Natural killer cell (primary cell): ENCODE measurements around the gene BCAS3. TPM values are rescaled to one million over a fixed set of nuclear protein-coding genes. Genes with fewer than 3 reads are reported as not detected.
A peak's percentile ranks its signal among the peaks of the same experiment; 100 is the strongest.
"Not testable (repeated sequence)": the region's sequence is repeated elsewhere in the genome, so short reads cannot be mapped to it uniquely, and the experiment has no call there.

Experiments used
- ATAC-seq, 3 donors: fragments of 150-1000 bp in 2 of 3; fragments of 200-7000 bp in 1 of 3; cut with Tn5 transposase; 1 replicate in 1 of 3; 2 replicates in 2 of 3; pipeline ENCODE4 v1.10.0; 2021; ENCODE audit warnings: mild to moderate bottlenecking in 2 of 3, moderate library complexity in 2 of 3
- DNase-seq, 2 donors: peaks; one replicate each; pipeline versions ENCODE4 v3.0.0 to v3.0.0-alpha.2; 2013 to 2021; ENCODE audit warnings: mixed read lengths in 1 of 2
- H3K27ac ChIP-seq: one replicate; pipeline ENCODE4 v1.5.1; 2013; ENCODE audit warnings: mild to moderate bottlenecking, low read length
- H3K27me3 ChIP-seq: one replicate; pipeline ENCODE4 v1.6.1; 2013; ENCODE audit warnings: low read length; ENCODE audit not compliant: control insufficient read depth, insufficient read depth
- H3K36me3 ChIP-seq: one replicate; pipeline ENCODE4 v1.6.1; 2013; ENCODE audit warnings: low read length; ENCODE audit not compliant: control insufficient read depth, insufficient read depth
- H3K4me1 ChIP-seq: one replicate; pipeline ENCODE4 v1.6.1; 2013; ENCODE audit warnings: low read length; ENCODE audit not compliant: control insufficient read depth, insufficient read depth
- H3K4me3 ChIP-seq: one replicate; pipeline ENCODE4 v1.5.1; 2013; ENCODE audit warnings: low read length
- H3K9me3 ChIP-seq: one replicate; pipeline ENCODE4 v1.6.1; 2013; ENCODE audit warnings: low read length; ENCODE audit not compliant: control insufficient read depth, insufficient read depth
- H3K27ac Mint-ChIP-seq, 2 donors: one replicate each; pipeline ENCODE4 v1.8.0; 2022; ENCODE audit warnings: mild to moderate bottlenecking in 2 of 2, mixed read lengths in 2 of 2, moderate library complexity in 1 of 2
- H3K27me3 Mint-ChIP-seq, 2 donors: one replicate each; pipeline ENCODE4 v1.8.0; 2022; ENCODE audit warnings: low read depth in 2 of 2, mixed read lengths in 2 of 2
- H3K36me3 Mint-ChIP-seq: one replicate; pipeline ENCODE4 v1.8.0; 2022; ENCODE audit warnings: mixed read lengths
- H3K4me1 Mint-ChIP-seq, 2 donors: one replicate each; pipeline ENCODE4 v1.8.0; 2022; ENCODE audit warnings: mixed read lengths in 2 of 2
- H3K4me3 Mint-ChIP-seq: one replicate; pipeline ENCODE4 v1.8.0; 2022; ENCODE audit warnings: mild to moderate bottlenecking, moderate library complexity, mixed read lengths
- H3K9me3 Mint-ChIP-seq, 2 donors: one replicate each; pipeline ENCODE4 v1.8.0; 2022; ENCODE audit warnings: mixed read lengths in 2 of 2
- WGBS: methylation state at CpG from one replicate; pipeline ENCODE4 v1.1.7; 2013; ENCODE audit warnings: missing lambda C conversion rate; ENCODE audit not compliant: insufficient coverage; 5-methylcytosine and 5-hydroxymethylcytosine counted together
- intact Hi-C: fragments of 100-400 bp; cut with micrococcal nuclease; formaldehyde crosslinking; loops from one replicate; pipeline ENCODE4 v1.14.2; 2022
- total RNA-seq, 4 donors: library from RNA; stranded (reverse); fragments of 120-200 nt in 1 of 4; gene quantifications; one replicate each; pipeline versions ENCODE4 v1.2.3 to v1.2.4, GENCODE V29; 2013 to 2022
- TF ChIP-seq, protein P1 (sequence below): fragments of 200-600 bp; IDR thresholded peaks from one replicate; pipeline ENCODE4 v1.8.0; 2022; ENCODE audit warnings: antibody characterized with exemption

Gene BCAS3
- total RNA-seq, 3 donors from 2014 or later (not counting 1 experiment from before 2014, with no cell fraction given) = 60.5 to 87.8 (median 72.0) TPM

DNA sequence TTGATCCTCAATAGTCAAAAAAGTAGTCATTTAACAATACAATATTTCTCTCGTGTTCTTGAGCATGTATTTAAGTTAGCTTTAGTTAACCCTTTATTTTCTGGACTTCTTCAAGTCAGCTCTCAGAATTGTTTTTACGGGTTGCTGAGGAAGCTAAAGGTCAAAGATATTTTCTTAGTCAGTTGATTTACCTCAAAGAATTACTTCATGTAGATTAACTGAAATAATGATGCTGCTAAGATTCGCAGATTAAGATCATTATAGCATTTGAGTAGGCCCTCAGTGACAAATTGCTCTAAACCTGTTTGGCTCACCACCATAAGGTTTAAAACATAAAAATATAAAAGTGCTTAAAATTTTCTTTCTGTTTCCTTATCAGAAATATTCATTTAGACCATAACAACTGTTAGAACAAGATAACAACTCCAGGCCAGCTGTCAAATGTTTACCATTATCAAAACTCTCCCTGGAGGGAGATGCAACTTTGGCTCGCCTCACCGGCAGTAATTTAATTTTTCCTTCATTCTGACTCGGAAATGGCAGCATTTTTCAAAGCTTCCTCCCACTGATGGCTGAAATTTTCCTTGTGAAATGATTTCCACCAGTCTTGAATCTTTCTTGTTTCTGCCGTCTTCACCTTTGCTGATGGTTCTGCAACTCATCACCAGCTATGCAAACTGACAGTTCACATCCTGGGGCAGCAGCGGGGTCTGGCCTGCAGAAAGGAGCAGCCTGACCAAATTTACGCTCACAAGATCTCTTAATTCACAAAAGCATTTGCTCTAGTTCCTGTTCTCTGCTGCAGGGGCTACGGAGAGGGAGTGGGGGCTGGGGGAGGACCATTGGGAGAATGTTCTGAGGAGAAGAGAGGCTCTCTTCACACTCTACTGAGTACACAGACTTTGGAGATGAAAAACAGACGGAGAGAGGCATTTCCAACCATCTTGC, 467.2 kb downstream of the BCAS3 start:
- TF ChIP-seq, protein P1, sequence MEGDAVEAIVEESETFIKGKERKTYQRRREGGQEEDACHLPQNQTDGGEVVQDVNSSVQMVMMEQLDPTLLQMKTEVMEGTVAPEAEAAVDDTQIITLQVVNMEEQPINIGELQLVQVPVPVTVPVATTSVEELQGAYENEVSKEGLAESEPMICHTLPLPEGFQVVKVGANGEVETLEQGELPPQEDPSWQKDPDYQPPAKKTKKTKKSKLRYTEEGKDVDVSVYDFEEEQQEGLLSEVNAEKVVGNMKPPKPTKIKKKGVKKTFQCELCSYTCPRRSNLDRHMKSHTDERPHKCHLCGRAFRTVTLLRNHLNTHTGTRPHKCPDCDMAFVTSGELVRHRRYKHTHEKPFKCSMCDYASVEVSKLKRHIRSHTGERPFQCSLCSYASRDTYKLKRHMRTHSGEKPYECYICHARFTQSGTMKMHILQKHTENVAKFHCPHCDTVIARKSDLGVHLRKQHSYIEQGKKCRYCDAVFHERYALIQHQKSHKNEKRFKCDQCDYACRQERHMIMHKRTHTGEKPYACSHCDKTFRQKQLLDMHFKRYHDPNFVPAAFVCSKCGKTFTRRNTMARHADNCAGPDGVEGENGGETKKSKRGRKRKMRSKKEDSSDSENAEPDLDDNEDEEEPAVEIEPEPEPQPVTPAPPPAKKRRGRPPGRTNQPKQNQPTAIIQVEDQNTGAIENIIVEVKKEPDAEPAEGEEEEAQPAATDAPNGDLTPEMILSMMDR = no peak
- H3K4me3 Mint-ChIP-seq = no peak overlapping the region
- ATAC-seq = no peak
- 61% methylated on average over 9 of the region's 11 CpGs for WGBS
- peaks cover 20 to 27% of the 10 kb centered on the region in 2 donors for H3K4me1 Mint-ChIP-seq
- H3K27ac Mint-ChIP-seq = peak overlapping the region; percentile 48 to 79
- H3K27me3 ChIP-seq = no peaks in the 10 kb centered on the region
- no peak for DNase-seq
- no peak overlapping the region for H3K4me3 ChIP-seq
- no peak overlapping the region for H3K27ac ChIP-seq
- peaks cover 10% of the 10 kb centered on the region for H3K4me1 ChIP-seq
- no peaks in the 10 kb centered on the region for H3K9me3 Mint-ChIP-seq
- intact Hi-C loops = no loop called here
- no peaks in the 10 kb centered on the region for H3K27me3 Mint-ChIP-seq
- H3K36me3 ChIP-seq = no peaks in the 10 kb centered on the region
- H3K36me3 Mint-ChIP-seq = no peaks in the 10 kb centered on the region
- H3K9me3 ChIP-seq = no peaks in the 10 kb centered on the region

DNA sequence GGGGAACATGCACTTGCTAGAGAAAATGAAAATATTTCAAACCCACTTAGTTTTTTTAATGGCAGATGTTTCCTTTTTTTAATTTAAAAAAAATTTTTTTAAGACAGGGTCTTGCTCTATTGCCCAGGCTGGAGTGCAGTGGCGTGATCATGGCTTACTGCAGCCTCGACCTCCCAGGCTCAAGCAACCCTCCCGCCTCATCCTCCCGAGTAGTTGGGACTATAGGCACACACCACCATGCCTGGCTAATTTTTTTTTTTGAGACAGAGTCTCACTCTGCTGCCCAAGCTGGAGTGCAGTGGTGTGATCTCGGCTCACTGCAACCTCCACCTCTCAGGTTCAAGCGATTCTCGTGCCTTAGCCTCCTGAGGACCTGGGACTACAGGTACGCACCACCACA, 469.2 kb downstream of the BCAS3 start:
- H3K9me3 ChIP-seq, ATAC-seq, H3K9me3 Mint-ChIP-seq, H3K27me3 Mint-ChIP-seq, H3K27ac ChIP-seq, H3K36me3 Mint-ChIP-seq, intact Hi-C loops, H3K4me3 ChIP-seq, H3K27me3 ChIP-seq, H3K4me1 ChIP-seq, H3K27ac Mint-ChIP-seq, H3K36me3 ChIP-seq, H3K4me3 Mint-ChIP-seq, DNase-seq: not testable (repeated sequence)
- H3K4me1 Mint-ChIP-seq = peaks cover 26 to 28% of the 10 kb centered on the region in 2 donors
- WGBS = 90% methylated on average over 8 of the region's 8 CpGs

DNA sequence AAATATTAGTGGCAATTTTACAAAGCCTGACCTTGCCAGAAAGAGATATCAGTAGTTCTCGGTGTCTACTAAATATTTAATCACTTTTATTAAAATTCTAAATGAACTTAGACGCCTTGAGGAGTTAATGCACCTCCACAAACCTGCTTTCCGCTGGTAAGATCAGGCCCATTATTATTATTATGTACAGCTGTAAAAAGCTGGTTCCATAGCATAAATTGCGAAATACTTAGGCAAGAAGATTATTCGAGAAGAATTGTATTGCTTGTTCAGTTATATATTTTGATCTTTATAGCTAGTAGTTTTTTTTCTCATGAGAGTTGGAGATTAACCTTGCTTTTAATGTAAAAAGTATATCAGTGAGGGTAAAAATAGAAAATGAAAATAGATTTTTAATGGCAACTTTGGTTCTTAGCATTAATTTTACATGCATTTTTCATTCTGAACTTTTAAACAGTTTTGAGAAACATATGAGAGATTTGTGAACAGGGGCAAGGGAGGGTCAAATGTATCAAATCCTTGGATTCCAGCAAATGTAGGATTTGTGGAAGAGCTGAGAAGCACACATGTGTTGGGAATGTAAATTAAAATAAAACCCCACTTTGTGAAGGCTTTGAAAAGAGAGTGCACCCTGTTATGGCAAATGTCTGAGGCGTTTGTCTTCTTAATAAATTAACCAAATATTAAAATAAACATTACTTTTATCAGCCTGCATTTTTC, 471.6 kb downstream of the BCAS3 start:
- Mint-ChIP-seq H3K36me3 (no peaks in the 10 kb centered on the region), H3K4me3 (peak overlapping the region; percentile 9), H3K4me1 (peaks cover 26 to 28% of the 10 kb centered on the region in 2 donors), H3K27me3 (no peaks in the 10 kb centered on the region), H3K27ac (peak overlapping the region in 1 of 2 donors; percentile 27), H3K9me3 (no peaks in the 10 kb centered on the region)
- no peaks in the 10 kb centered on the region for H3K9me3 ChIP-seq
- DNase-seq (no peak), ATAC-seq (no peak)
- H3K4me1 ChIP-seq = peaks cover 6% of the 10 kb centered on the region
- intact Hi-C loops = no loop called here
- no peak overlapping the region for H3K27ac ChIP-seq
- no peak overlapping the region for H3K4me3 ChIP-seq
- H3K27me3 ChIP-seq = no peaks in the 10 kb centered on the region
- no peaks in the 10 kb centered on the region for H3K36me3 ChIP-seq
- WGBS = 100% methylated on average over 3 of the region's 6 CpGs
- TF ChIP-seq, protein P1 = no peak

DNA sequence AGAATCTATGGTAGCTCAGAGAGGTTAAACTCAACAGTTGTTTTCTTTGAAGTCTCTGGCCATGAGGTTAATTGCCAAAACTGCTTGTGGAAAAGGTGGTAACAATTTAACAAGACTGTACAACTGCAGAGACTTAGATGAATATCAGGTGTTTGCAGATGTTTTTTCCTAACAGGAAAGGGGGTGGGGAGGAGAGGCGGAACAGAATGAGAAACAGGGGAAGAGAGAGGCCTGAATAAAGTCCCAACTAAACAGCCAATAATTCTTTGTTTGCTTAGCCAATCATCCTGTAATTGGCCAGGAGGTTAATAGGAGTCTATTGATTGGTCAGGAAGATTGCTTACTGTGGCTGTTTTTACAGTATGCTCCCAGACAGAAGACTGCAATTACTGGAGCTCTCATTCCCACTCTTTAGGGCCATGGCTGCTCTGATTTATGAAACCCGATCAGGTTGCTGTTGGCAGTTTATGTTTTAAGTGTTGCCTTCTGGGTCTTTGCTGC, 472.3 kb downstream of the BCAS3 start:
- peaks cover 5% of the 10 kb centered on the region for H3K4me1 ChIP-seq
- no peaks in the 10 kb centered on the region for H3K27me3 Mint-ChIP-seq
- intact Hi-C loops = no loop called here
- peaks cover 26 to 27% of the 10 kb centered on the region in 2 donors for H3K4me1 Mint-ChIP-seq
- H3K36me3 ChIP-seq = no peaks in the 10 kb centered on the region
- no peaks in the 10 kb centered on the region for H3K27me3 ChIP-seq
- TF ChIP-seq, protein P1 = no peak
- H3K4me3 ChIP-seq = no peak overlapping the region
- WGBS = 70% methylated on average over 2 of the region's 2 CpGs
- no peaks in the 10 kb centered on the region for H3K36me3 Mint-ChIP-seq
- H3K27ac ChIP-seq = no peak overlapping the region
- no peak overlapping the region for H3K4me3 Mint-ChIP-seq
- no peaks in the 10 kb centered on the region for H3K9me3 ChIP-seq
- H3K9me3 Mint-ChIP-seq = no peaks in the 10 kb centered on the region
- H3K27ac Mint-ChIP-seq = peak overlapping the region; percentile 7 to 27
- DNase-seq = no peak
- no peak for ATAC-seq
